ENCODE data around the gene NSUN7. TPM values are rescaled to one million over a fixed set of nuclear protein-coding genes. Genes with fewer than 3 reads are reported as not detected.

The NSUN7 gene
- total and polyA plus RNA-seq, 4 donors, result 0.21 to 4.5 (median 1.3) TPM

- H3K36me3 ChIP-seq (ENCODE audit: control insufficient read depth in 4 of 4, insufficient read depth in 3 of 4, low read depth in 1 of 4, low read length in 3 of 4), result no peaks in the 10 kb centered on the region
- peaks cover 0 to 7% (median 5%) of the 10 kb centered on the region in 4 donors for H3K4me1 ChIP-seq (ENCODE audit: control insufficient read depth in 4 of 4, insufficient read depth in 4 of 4, low read length in 3 of 4)
- H3K27ac ChIP-seq (ENCODE audit: low read depth in 1 of 2, low read length in 2 of 2), result no peak overlapping the region
- H3K9me3 ChIP-seq (ENCODE audit: control insufficient read depth in 4 of 4, low read length in 3 of 4), result no peaks in the 10 kb centered on the region
- no peak overlapping the region for H3K4me3 ChIP-seq (ENCODE audit: low read depth in 1 of 3, low read length in 3 of 3)
- TF ChIP-seq, protein P1, sequence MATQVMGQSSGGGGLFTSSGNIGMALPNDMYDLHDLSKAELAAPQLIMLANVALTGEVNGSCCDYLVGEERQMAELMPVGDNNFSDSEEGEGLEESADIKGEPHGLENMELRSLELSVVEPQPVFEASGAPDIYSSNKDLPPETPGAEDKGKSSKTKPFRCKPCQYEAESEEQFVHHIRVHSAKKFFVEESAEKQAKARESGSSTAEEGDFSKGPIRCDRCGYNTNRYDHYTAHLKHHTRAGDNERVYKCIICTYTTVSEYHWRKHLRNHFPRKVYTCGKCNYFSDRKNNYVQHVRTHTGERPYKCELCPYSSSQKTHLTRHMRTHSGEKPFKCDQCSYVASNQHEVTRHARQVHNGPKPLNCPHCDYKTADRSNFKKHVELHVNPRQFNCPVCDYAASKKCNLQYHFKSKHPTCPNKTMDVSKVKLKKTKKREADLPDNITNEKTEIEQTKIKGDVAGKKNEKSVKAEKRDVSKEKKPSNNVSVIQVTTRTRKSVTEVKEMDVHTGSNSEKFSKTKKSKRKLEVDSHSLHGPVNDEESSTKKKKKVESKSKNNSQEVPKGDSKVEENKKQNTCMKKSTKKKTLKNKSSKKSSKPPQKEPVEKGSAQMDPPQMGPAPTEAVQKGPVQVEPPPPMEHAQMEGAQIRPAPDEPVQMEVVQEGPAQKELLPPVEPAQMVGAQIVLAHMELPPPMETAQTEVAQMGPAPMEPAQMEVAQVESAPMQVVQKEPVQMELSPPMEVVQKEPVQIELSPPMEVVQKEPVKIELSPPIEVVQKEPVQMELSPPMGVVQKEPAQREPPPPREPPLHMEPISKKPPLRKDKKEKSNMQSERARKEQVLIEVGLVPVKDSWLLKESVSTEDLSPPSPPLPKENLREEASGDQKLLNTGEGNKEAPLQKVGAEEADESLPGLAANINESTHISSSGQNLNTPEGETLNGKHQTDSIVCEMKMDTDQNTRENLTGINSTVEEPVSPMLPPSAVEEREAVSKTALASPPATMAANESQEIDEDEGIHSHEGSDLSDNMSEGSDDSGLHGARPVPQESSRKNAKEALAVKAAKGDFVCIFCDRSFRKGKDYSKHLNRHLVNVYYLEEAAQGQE (IDR thresholded peaks at IDR 0.05), result no peak
- no peak for TF ChIP-seq RAD21 (IDR thresholded peaks at IDR 0.05)
- no peak for TF ChIP-seq TAF1 (conservative IDR thresholded peaks at IDR 0.05)
- TF ChIP-seq YY1 (IDR thresholded peaks at IDR 0.05), result no peak
- no peak for TF ChIP-seq FOXA1 (IDR thresholded peaks at IDR 0.05)
- no peak for TF ChIP-seq MAX (IDR thresholded peaks at IDR 0.05)
- no peak for TF ChIP-seq NR2F2 (IDR thresholded peaks at IDR 0.05)
- TF ChIP-seq, protein P2, sequence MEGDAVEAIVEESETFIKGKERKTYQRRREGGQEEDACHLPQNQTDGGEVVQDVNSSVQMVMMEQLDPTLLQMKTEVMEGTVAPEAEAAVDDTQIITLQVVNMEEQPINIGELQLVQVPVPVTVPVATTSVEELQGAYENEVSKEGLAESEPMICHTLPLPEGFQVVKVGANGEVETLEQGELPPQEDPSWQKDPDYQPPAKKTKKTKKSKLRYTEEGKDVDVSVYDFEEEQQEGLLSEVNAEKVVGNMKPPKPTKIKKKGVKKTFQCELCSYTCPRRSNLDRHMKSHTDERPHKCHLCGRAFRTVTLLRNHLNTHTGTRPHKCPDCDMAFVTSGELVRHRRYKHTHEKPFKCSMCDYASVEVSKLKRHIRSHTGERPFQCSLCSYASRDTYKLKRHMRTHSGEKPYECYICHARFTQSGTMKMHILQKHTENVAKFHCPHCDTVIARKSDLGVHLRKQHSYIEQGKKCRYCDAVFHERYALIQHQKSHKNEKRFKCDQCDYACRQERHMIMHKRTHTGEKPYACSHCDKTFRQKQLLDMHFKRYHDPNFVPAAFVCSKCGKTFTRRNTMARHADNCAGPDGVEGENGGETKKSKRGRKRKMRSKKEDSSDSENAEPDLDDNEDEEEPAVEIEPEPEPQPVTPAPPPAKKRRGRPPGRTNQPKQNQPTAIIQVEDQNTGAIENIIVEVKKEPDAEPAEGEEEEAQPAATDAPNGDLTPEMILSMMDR (IDR thresholded peaks at IDR 0.05; ENCODE audit: low read depth, low read length, missing input control), result no peak
- TF ChIP-seq HNF4G (IDR thresholded peaks at IDR 0.05), result no peak
- TF ChIP-seq GABPA (IDR thresholded peaks at IDR 0.05 in 1 of 2, conservative IDR thresholded peaks at IDR 0.05 in 1 of 2), result no peak
- TF ChIP-seq HNF4A (conservative IDR thresholded peaks at IDR 0.05), result no peak
- TF ChIP-seq RXRA (IDR thresholded peaks at IDR 0.05), result no peak
- no peak for TF ChIP-seq JUND (IDR thresholded peaks at IDR 0.05)
- TF ChIP-seq EGR1 (IDR thresholded peaks at IDR 0.05; ENCODE audit: low read depth in 2 of 2), result no peak
- 87% methylated on average over 6 of the region's 6 CpGs for WGBS
- peaks cover 0 to 1% (median 0%) of the 10 kb centered on the region in 4 donors for H3K27me3 ChIP-seq (ENCODE audit: control insufficient read depth in 4 of 4, insufficient read depth in 4 of 4, low read length in 3 of 4)
- no peak for DNase-seq (ENCODE audit: low spot score)
- H3K9ac ChIP-seq (ENCODE audit: low read depth in 1 of 2, low read length in 2 of 2), result no peak overlapping the region
Measured at GRCh38 chr4:40745285-40745984, 4.3 kb upstream of the NSUN7 start.

DNA sequence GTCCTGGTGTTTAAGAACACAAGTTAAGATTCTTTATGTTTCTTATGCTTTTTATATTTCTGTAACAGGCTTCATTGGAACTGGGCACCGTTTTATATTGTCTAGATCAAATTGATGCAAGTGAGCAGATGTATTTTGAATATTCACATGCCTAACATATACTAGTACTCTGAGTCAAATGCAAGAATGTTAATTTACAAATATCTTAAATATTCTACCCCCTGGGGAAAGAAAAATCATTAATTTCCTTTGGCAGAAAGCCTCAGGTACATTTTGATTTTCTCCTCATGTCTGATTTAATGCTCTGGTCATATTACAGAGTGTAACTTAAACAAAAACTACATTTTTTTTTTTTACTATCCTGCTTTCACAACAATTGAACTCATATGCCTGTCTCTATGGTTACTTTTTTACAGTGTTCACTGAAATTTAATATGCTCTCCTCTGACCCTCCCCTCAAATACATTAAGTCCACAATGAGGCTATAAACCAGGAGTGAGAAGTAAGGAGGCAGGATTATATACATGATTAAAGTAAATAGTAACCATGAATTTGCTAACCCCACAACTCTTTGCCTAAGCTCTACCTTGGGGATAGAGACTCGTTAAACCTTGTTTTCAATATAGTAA lies 2.4 kb upstream of the NSUN7 start:
- no peak overlapping the region for H3K4me3 ChIP-seq (ENCODE audit: low read depth in 1 of 3, low read length in 3 of 3)
- H3K36me3 ChIP-seq (ENCODE audit: control insufficient read depth in 4 of 4, insufficient read depth in 3 of 4, low read depth in 1 of 4, low read length in 3 of 4), result no peaks in the 10 kb centered on the region
- no peak for DNase-seq (ENCODE audit: low spot score)
- peaks cover 0 to 7% (median 0%) of the 10 kb centered on the region in 4 donors for H3K27me3 ChIP-seq (ENCODE audit: control insufficient read depth in 4 of 4, insufficient read depth in 4 of 4, low read length in 3 of 4)
- H3K4me1 ChIP-seq (ENCODE audit: control insufficient read depth in 4 of 4, insufficient read depth in 4 of 4, low read length in 3 of 4), result peaks cover 0 to 9% (median 6%) of the 10 kb centered on the region in 4 donors
- peaks cover 0 to 3% (median 0%) of the 10 kb centered on the region in 4 donors for H3K9me3 ChIP-seq (ENCODE audit: control insufficient read depth in 4 of 4, low read length in 3 of 4)
- H3K27ac ChIP-seq (ENCODE audit: low read depth in 1 of 2, low read length in 2 of 2), result no peak overlapping the region
- H3K9ac ChIP-seq (ENCODE audit: low read depth in 1 of 2, low read length in 2 of 2), result no peak overlapping the region
- WGBS, result 80% methylated on average over 2 of the region's 2 CpGs
- TF ChIP-seq TAF1 (conservative IDR thresholded peaks at IDR 0.05) (no peak), SP1 (IDR thresholded peaks at IDR 0.05) (no peak), GABPA (IDR thresholded peaks at IDR 0.05 in 1 of 2, conservative IDR thresholded peaks at IDR 0.05 in 1 of 2) (no peak), RXRA (IDR thresholded peaks at IDR 0.05) (no peak), HNF4A (conservative IDR thresholded peaks at IDR 0.05) (no peak), EGR1 (IDR thresholded peaks at IDR 0.05; ENCODE audit: low read depth in 2 of 2) (no peak), JUND (IDR thresholded peaks at IDR 0.05) (no peak), ZBTB33 (IDR thresholded peaks at IDR 0.05) (no peak), RAD21 (IDR thresholded peaks at IDR 0.05) (no peak)
- TF ChIP-seq, protein P3, sequence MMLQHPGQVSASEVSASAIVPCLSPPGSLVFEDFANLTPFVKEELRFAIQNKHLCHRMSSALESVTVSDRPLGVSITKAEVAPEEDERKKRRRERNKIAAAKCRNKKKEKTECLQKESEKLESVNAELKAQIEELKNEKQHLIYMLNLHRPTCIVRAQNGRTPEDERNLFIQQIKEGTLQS (IDR thresholded peaks at IDR 0.05), result no peak
- TF ChIP-seq, protein P2 (IDR thresholded peaks at IDR 0.05; ENCODE audit: low read depth, low read length, missing input control), result no peak
